GM19324 (cell line): ENCODE measurements around the gene HOXB8.

ENCODE experiments used
- ATAC-seq: cut with Tn5 transposase; IDR thresholded peaks from one replicate; pipeline ENCODE4 v1.9.1; 2021; ENCODE audit warnings: mild to moderate bottlenecking, moderate library complexity; ENCODE audit not compliant: unreplicated experiment, low FRiP score

The HOXB8 gene

DNA sequence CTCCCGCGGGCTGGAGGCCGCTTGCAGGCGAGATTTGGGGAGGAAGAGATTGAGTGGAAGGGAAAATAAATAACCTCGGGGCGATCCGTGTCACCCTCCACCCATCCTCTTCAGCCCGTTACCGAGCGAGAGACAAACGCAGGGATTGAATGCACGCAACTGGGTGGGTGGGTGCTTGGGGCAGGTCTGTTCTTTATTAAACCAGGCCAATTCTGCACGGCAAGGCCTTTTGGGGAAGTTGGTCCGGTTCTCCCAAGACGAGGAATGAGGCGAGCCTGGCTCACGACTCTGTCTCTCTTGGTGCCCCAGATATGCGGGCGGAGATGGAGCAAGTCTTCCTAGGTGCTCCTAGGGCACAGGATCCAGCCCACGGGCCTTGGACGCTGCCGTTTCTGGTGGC, 3.9 kb downstream of the HOXB8 start:
- no peak for ATAC-seq

- no peak for ATAC-seq
Observed at GRCh38 chr17:48610282-48611211, 4.5 kb downstream of the HOXB8 start, which contains the start of gene HOXB7. Gene HOXB7 (minus strand): TSS chr17:48611017. CDS start chr17:48610918, 99 bp downstream.

GRCh38 chr17:48609759-48610281, 5.3 kb downstream of the HOXB8 start:
- ATAC-seq: no peak

DNA sequence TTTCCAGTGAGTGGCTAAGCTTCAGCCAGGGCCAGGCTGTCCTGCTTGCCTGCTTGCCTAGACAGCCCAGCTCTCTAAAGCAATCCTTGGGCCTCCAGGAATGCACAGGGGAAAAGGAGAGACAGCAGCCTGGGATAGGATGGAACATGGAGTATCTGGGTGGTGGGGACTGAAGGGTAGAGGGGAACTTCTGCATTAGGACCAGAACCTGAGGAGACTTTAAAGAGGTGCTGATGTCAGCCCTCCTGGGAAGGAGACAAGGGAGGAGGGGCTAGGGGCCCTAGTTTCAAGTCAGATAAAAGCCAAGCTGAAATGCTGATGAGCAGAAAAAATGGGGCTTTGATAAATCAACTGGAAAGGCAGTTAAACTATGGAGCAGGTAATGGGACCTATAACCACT, 6.1 kb downstream of the HOXB8 start:
- ATAC-seq: no peak

- ATAC-seq: no peak
Observed at GRCh38 chr17:48608494-48608834, 6.6 kb downstream of the HOXB8 start.

DNA sequence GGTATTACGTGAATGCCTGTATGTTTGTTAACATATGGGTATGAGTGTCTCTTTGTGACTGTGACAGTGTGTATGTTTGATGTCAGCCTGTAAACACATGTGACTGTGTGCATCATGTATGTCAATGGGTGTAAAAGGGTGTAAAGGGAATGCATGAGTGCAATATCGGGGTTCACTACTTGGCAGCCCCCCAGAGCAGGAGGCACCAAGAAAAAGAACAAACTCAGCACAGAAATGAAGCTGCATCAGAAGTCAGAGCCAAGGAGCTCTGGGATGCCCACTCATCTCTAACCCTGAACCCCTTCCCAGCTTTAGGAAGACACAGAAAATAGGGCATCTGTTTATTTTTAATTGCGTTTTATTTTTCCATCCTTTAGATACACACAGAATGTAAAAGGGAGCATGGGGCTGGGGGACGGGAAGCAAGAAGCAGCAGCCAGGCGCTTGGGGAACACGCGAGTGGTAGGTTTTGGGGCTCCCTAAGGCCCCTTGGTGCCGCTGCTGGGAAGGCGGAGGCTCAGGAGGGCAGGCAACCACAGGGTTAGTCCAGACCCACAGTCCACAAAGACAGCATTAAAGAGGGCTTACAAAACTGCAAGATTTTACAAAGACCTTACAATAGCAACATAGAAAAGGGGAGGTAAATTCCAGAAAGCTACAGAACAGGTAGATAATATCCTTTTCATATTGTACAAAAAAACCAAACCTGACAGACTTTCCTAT, 8.0 kb downstream of the HOXB8 start:
- no peak for ATAC-seq

DNA sequence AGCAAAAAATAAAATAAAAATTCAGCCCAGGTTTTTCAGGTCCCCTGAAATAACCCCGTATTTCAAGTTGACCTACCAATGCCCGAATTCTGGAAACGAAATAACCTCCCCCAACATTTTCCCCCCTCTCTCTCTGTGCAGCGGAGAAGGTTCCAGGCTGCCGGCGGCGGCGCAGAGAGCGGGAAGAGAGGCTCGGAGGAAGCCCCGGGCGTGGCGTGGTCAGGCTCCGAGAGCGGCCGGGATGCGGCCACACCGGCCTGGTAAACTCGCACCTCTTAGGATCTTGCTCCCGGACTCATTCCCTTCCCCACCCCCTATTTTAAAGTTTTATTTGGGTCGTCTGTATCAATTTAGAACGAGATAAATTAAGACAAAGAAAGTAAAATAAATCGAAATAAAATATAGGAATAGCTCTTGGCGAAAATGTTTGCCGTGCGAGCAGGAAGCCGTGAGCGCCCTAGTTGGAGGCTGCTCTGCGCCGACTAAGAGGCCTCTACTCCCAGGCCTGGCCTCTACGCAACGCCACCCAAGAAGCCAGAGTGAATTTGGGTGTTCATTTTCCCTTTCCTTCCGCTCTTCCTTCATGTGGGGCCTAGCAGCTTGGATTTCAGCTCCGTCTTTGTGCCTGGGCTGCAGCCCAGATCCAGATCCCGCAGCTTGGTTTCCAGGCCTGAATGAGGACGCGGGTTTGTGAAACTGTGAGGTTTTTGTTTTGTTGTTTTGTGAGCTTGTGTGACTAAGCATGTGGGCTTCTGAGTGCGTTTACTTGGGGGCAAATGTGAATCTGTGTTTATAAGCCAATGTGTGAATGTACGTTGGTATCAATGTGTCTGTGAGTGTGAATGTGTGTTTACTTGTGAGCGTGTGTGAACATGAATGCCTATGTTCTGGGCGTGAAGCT, 8.9 kb downstream of the HOXB8 start:
- ATAC-seq: no peak

DNA sequence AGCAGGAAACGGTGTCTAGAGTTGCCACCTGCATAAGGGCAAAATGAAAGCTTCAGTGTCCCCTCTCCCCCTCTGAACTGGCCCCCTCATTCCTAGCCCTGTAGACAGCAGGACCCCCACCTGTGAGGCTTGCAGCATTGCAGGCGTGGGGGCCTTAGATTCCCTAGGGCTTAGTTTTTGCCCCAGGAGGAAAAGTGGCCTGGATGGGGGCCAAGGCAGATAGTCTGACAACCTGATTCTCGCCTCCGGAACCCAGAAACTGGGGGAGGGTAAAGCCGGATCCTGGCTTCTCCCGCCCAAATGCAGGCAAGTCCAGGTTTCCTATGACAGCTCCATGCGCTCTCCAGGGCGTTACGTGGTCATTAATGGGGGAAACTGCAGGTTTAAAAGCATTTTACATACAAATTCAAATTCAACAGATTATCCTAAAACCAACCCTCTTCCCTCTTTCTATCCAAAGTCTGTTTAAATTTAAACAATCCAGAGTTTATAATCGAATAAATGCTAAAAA, 9.6 kb downstream of the HOXB8 start:
- no peak for ATAC-seq

- no peak for ATAC-seq
Observed at GRCh38 chr17:48604770-48605329, 10.2 kb downstream of the HOXB8 start, which contains the start of gene HOXB6. Gene HOXB6 (minus strand): TSS chr17:48604986. CDS start chr17:48598150, 6,836 bp downstream.

- ATAC-seq: no peak
Observed at GRCh38 chr17:48603959-48604769, 10.9 kb downstream of the HOXB8 start.

GRCh38 chr17:48601539-48602425, 13.3 kb downstream of the HOXB8 start:
- ATAC-seq: no peak

GRCh38 chr17:48601207-48601538, 13.9 kb downstream of the HOXB8 start:
- no peak for ATAC-seq

DNA sequence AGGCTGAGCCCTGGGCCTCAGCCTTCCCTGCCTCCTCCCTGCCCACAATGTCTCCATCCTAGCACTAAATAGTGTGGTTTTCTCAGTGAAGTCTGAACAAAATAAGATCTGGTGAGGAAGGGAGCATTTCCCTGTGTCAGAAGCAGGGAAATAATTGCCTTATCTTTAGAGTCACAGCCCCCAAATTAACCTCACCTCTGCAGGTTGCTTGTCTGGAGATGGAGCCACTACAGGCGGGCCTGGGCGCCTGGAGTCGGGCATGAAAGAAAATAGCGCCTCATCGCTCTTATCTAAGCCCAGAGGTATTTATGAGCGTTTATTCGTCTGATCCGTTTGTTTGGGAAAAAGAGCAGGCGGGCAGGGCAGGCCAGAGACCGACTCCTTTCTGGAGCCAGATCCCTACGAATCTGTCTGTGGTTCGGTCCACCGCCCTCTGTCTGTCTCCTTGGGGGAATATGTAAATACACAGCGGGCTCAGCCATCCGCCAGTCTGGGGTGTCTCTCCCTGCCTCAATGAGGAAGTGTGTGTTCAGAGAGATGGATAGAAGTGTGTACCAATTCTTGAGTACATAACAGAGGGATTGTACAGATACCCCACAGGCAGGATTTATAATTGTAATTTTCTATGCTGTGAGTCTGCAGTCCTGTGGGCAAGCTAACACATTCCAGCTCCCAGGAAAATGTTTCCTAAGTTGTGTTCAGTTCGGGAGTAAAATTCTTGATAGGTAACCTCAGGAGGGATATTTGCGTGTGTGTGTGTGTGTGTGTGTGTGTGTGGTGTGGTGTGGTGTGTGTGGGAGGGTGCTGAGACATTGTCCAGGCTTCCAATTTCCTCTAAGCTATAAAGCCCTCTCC, 14.6 kb downstream of the HOXB8 start:
- ATAC-seq: no peak

DNA sequence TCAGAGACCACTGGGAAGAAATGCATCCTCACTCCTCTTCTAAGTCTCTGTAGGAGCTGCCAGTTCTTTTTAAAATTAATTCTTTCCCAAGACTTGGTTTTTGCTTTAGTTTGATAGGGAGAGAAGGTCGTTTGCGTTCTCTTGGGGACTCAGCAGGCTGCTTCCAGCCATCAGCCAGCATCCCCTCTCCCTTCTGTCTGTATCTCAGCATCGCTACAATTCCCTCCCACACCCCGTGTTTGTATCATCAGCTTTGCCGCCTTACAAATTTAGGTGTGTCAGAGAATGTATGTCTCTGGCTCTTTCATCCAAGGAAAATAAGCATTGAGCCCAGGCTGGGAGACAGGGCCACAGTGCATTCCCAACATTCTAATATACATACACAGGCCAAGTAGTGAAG, 15.7 kb downstream of the HOXB8 start:
- ATAC-seq: no peak

DNA sequence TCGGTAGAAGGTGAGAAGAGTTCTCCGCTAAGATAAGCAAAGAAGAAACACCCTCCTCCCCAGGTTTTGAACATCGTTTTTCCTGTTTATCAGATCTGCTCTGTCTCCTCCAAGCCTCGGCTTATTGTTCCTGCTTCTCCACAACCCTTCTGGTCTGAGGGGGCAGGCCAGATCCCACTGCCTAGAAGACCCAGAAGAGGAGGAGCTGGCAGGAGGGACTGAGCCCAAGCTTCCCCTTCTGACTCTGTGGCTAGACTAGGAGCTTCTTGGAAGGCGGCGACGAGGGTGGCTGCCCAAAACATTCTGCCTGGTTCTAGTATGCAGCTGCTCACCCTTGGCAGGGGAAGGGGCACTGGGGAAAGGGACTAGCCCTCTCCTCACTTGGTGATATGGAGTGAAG, 16.4 kb downstream of the HOXB8 start:
- no peak for ATAC-seq

DNA sequence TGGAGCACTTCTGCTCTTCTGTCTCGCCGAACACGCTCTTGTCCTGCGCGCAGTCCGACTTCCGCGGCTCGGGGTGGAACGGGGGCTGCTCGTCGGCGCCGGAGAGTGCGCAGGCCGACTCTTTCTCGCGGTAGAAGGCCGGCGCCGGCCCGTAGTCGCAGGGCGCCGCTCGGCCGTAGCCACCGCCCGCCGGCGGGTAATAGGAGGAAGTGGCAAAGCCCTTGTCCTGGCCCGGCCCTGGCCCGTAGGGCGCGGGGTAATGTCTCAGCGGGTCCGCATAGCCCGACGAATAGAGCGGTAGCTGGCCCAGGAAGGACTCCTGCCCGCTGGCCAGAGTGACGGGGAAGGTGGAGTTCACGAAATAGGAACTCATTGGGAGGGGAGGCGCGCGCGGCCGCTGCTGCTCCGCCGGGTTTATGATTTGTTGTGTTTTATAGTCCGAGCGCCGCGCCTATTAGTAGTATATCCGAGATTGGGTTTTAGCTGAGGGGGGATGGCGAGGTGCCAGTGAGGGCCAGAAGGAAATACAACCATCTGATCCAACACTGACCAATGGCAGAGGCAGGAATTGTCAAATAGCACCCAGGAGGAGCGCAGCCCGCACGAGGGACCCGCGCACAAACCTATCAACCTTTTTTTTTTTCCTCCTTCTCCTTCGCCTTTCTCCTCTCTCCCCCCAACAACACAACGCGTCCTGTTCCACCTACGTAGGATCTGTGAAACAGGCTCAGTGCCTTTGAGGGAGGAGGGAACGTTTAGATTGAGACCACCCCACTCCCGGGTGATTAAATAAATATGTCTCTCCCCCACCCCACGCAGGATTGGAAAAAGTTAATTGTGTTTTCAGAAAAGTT, 17.1 kb downstream of the HOXB8 start:
- peak; percentile 49 for ATAC-seq

- no peak for ATAC-seq
Observed at GRCh38 chr17:48597528-48597777, 17.6 kb downstream of the HOXB8 start.
